Ishikawa (cell line): ENCODE data around the gene VSNL1.

Source experiments
- CEBPB ChIP-seq: IDR thresholded peaks from 2 replicates; pipeline ENCODE4 v1.6.1; 2012
- CREB1 ChIP-seq: IDR thresholded peaks from 2 replicates; pipeline ENCODE4 v1.6.1; 2012; ENCODE audit warnings: low read depth
- EGR1 ChIP-seq: IDR thresholded peaks from 2 replicates; pipeline ENCODE4 v1.6.1; 2012
- EP300 ChIP-seq: IDR thresholded peaks from 2 replicates; pipeline ENCODE4 v1.6.1; 2012; ENCODE audit warnings: borderline replicate concordance
- FOXM1 ChIP-seq: IDR thresholded peaks from 2 replicates; pipeline ENCODE4 v1.6.1; 2012; ENCODE audit warnings: low read depth, borderline replicate concordance
- MAX ChIP-seq: IDR thresholded peaks from 2 replicates; pipeline ENCODE4 v1.6.1; 2012
- NFIC ChIP-seq: IDR thresholded peaks from 2 replicates; pipeline ENCODE4 v1.6.1; 2012
- RAD21 ChIP-seq: IDR thresholded peaks from 2 replicates; pipeline ENCODE4 v1.6.1; 2012; ENCODE audit warnings: low read depth
- REST ChIP-seq: IDR thresholded peaks from 2 replicates; pipeline ENCODE4 v1.6.1; 2012; ENCODE audit warnings: low read depth, mild to moderate bottlenecking
- TAF1 ChIP-seq: IDR thresholded peaks from 2 replicates; pipeline ENCODE4 v1.6.1; 2012; ENCODE audit warnings: low read depth, mild to moderate bottlenecking
- TCF12 ChIP-seq: IDR thresholded peaks from 2 replicates; pipeline ENCODE4 v1.6.1; 2012; ENCODE audit warnings: low read depth
- TEAD4 ChIP-seq: IDR thresholded peaks from 2 replicates; pipeline ENCODE4 v1.6.1; 2012
- USF1 ChIP-seq: IDR thresholded peaks from 2 replicates; pipeline ENCODE4 v1.6.1; 2012
- YY1 ChIP-seq: IDR thresholded peaks from 2 replicates; pipeline ENCODE4 v1.6.1; 2012; ENCODE audit warnings: low read depth

GRCh38 chr2:17557596-17557995 is 17.1 kb downstream of the VSNL1 start:
- TF ChIP-seq RAD21 = no peak
- TF ChIP-seq CEBPB = no peak
- TF ChIP-seq EP300 = no peak
- no peak for TF ChIP-seq REST
- TF ChIP-seq EGR1 = no peak
- no peak for TF ChIP-seq MAX
- TF ChIP-seq TAF1 = no peak
- no peak for TF ChIP-seq USF1
- TF ChIP-seq NFIC = no peak
- TF ChIP-seq YY1 = no peak
- TF ChIP-seq FOXM1 = no peak
- TF ChIP-seq CREB1 = no peak
- no peak for TF ChIP-seq TCF12
- no peak for TF ChIP-seq TEAD4
